Large intestine (tissue), 3 donors: Measurements from ENCODE around the gene GRAMD4. TPM values are rescaled to one million over a fixed set of nuclear protein-coding genes. Genes with fewer than 3 reads are reported as not detected.
"Not testable (repeated sequence)": the region's sequence is repeated elsewhere in the genome, so short reads cannot be mapped to it uniquely, and the experiment has no call there.

Experiments used
- DNase-seq, 2 donors: peaks; one replicate each; pipeline versions ENCODE4 v3.0.0 to v3.0.0-alpha.2; 2013
- H3K27ac ChIP-seq: one replicate; pipeline ENCODE4 v1.5.1; 2013; ENCODE audit warnings: low read length
- H3K27me3 ChIP-seq: 2 replicates; pipeline ENCODE4 v1.6.1; 2013; ENCODE audit warnings: low read length; ENCODE audit not compliant: control insufficient read depth, insufficient read depth
- H3K36me3 ChIP-seq: 2 replicates; pipeline ENCODE4 v1.6.1; 2013; ENCODE audit warnings: low read length; ENCODE audit not compliant: control insufficient read depth, insufficient read depth
- H3K4me1 ChIP-seq: one replicate; pipeline ENCODE4 v1.6.1; 2013; ENCODE audit warnings: low read length; ENCODE audit not compliant: control insufficient read depth, insufficient read depth
- H3K4me3 ChIP-seq: one replicate; pipeline ENCODE4 v1.5.1; 2013; ENCODE audit warnings: low read length
- H3K9me3 ChIP-seq: one replicate; pipeline ENCODE4 v1.6.1; 2013; ENCODE audit warnings: mild to moderate bottlenecking, low read depth, low read length, moderate library complexity; ENCODE audit not compliant: control insufficient read depth
- WGBS: methylation state at CpG from one replicate; pipeline ENCODE4 v1.1.5; 2013; ENCODE audit warnings: low lambda C conversion rate; ENCODE audit not compliant: insufficient coverage; 5-methylcytosine and 5-hydroxymethylcytosine counted together
- polyA plus RNA-seq: library from polyadenylated mRNA; unstranded; fragments of 120-200 nt; gene quantifications from one replicate; pipeline ENCODE4 v1.2.1, GENCODE V29; 2013

The GRAMD4 gene
- polyA plus RNA-seq, 1 donor: 40.5 TPM

- Histone ChIP-seq H3K27ac (no peak overlapping the region), H3K9me3 (no peaks in the 10 kb centered on the region), H3K4me3 (no peak overlapping the region), H3K27me3 (no peaks in the 10 kb centered on the region), H3K36me3 (peaks cover 34% of the 10 kb centered on the region), H3K4me1 (peaks cover 11% of the 10 kb centered on the region)
- DNase-seq: no peak
- 83% methylated on average over 2 of the region's 16 CpGs for whole genome bisulfite sequencing
Measured at GRCh38 chr22:46629291-46629690, 9.1 kb downstream of the GRAMD4 start.

GRCh38 chr22:46631113-46631512, 10.9 kb downstream of the GRAMD4 start:
- WGBS: no CpG with 5 or more reads among the region's 13 CpGs
- Histone ChIP-seq H3K27ac (no peak overlapping the region), H3K27me3 (no peaks in the 10 kb centered on the region), H3K36me3 (peaks cover 34% of the 10 kb centered on the region), H3K9me3 (no peaks in the 10 kb centered on the region), H3K4me3 (no peak overlapping the region), H3K4me1 (peaks cover 17% of the 10 kb centered on the region)
- no peak for DNase-seq

- Histone ChIP-seq H3K27ac (no peak overlapping the region), H3K4me1 (peaks cover 19% of the 10 kb centered on the region), H3K4me3 (no peak overlapping the region), H3K36me3 (peaks cover 27% of the 10 kb centered on the region), H3K27me3 (no peaks in the 10 kb centered on the region), H3K9me3 (no peaks in the 10 kb centered on the region)
- no CpG with 5 or more reads among the region's 18 CpGs for WGBS
- DNase-seq: no peak
Measured at GRCh38 chr22:46632646-46633249, 12.6 kb downstream of the GRAMD4 start.

GRCh38 chr22:46633334-46633890, 13.2 kb downstream of the GRAMD4 start:
- no peaks in the 10 kb centered on the region for H3K27me3 ChIP-seq
- WGBS: no CpG with 5 or more reads among the region's 10 CpGs
- H3K9me3 ChIP-seq: no peaks in the 10 kb centered on the region
- peaks cover 25% of the 10 kb centered on the region for H3K4me1 ChIP-seq
- DNase-seq: no peak
- no peak overlapping the region for H3K4me3 ChIP-seq
- H3K27ac ChIP-seq: no peak overlapping the region
- H3K36me3 ChIP-seq: peaks cover 31% of the 10 kb centered on the region

GRCh38 chr22:46634011-46634699, 14.0 kb downstream of the GRAMD4 start:
- Histone ChIP-seq H3K4me3 (no peak overlapping the region), H3K27me3 (no peaks in the 10 kb centered on the region), H3K9me3 (no peaks in the 10 kb centered on the region), H3K27ac (no peak overlapping the region), H3K4me1 (peaks cover 31% of the 10 kb centered on the region), H3K36me3 (peaks cover 29% of the 10 kb centered on the region)
- DNase-seq: peak in 1 of 2 donors; percentile 46
- WGBS: no CpG with 5 or more reads among the region's 11 CpGs

- H3K27me3 ChIP-seq, H3K9me3 ChIP-seq, H3K4me3 ChIP-seq: not testable (repeated sequence)
- Histone ChIP-seq H3K4me1 (peaks cover 41% of the 10 kb centered on the region), H3K36me3 (peaks cover 29% of the 10 kb centered on the region), H3K27ac (peak overlapping the region; percentile 23)
- DNase-seq: peak in 1 of 2 donors; percentile 78
- WGBS: no CpG with 5 or more reads among the region's 30 CpGs
Measured at GRCh38 chr22:46634973-46635685, 14.9 kb downstream of the GRAMD4 start.

GRCh38 chr22:46635756-46636155, 15.6 kb downstream of the GRAMD4 start:
- no peak for DNase-seq
- no CpG with 5 or more reads among the region's 11 CpGs for WGBS
- H3K36me3 ChIP-seq: peaks cover 24% of the 10 kb centered on the region
- H3K4me1 ChIP-seq: peaks cover 45% of the 10 kb centered on the region
- H3K9me3 ChIP-seq: no peaks in the 10 kb centered on the region
- H3K27ac ChIP-seq: peak overlapping the region; percentile 40
- no peak overlapping the region for H3K4me3 ChIP-seq
- H3K27me3 ChIP-seq: no peaks in the 10 kb centered on the region

GRCh38 chr22:46636221-46637002, 16.2 kb downstream of the GRAMD4 start:
- H3K36me3 ChIP-seq: peaks cover 22% of the 10 kb centered on the region
- H3K27me3 ChIP-seq: no peaks in the 10 kb centered on the region
- no CpG with 5 or more reads among the region's 29 CpGs for WGBS
- DNase-seq: no peak
- peaks cover 45% of the 10 kb centered on the region for H3K4me1 ChIP-seq
- H3K9me3 ChIP-seq: no peaks in the 10 kb centered on the region
- no peak overlapping the region for H3K27ac ChIP-seq
- H3K4me3 ChIP-seq: no peak overlapping the region

GRCh38 chr22:46637711-46638600, 17.8 kb downstream of the GRAMD4 start:
- Histone ChIP-seq H3K27ac (peak overlapping the region; percentile 77), H3K9me3 (no peaks in the 10 kb centered on the region), H3K4me1 (peaks cover 47% of the 10 kb centered on the region), H3K36me3 (peaks cover 22% of the 10 kb centered on the region), H3K4me3 (no peak overlapping the region), H3K27me3 (no peaks in the 10 kb centered on the region)
- WGBS: no CpG with 5 or more reads among the region's 21 CpGs
- no peak for DNase-seq
